C4-2B (cell line): Measurements from ENCODE around the gene EDAR.

Experiments
- H3K27ac ChIP-seq: fragments of 450-650 bp; 2 replicates; pipeline ENCODE4 v1.5.1; 2017
- CTCF ChIP-seq: fragments of 450-650 bp; conservative IDR thresholded peaks from 2 replicates; pipeline ENCODE4 v1.5.1; 2017; ENCODE audit warnings: mild to moderate bottlenecking
- ZFX ChIP-seq: fragments of 450-650 bp; IDR thresholded peaks from 2 replicates; pipeline ENCODE4 v1.6.1; 2017

The EDAR gene

GRCh38 chr2:108983061-108983460 lies 6.0 kb downstream of the EDAR start:
- TF ChIP-seq CTCF: no peak
- no peak for TF ChIP-seq ZFX
- H3K27ac ChIP-seq: peak overlapping the region; percentile 95

GRCh38 chr2:108982259-108982679 lies 6.8 kb downstream of the EDAR start:
- no peak for TF ChIP-seq ZFX
- no peak for TF ChIP-seq CTCF
- peak overlapping the region; percentile 95 for H3K27ac ChIP-seq

DNA sequence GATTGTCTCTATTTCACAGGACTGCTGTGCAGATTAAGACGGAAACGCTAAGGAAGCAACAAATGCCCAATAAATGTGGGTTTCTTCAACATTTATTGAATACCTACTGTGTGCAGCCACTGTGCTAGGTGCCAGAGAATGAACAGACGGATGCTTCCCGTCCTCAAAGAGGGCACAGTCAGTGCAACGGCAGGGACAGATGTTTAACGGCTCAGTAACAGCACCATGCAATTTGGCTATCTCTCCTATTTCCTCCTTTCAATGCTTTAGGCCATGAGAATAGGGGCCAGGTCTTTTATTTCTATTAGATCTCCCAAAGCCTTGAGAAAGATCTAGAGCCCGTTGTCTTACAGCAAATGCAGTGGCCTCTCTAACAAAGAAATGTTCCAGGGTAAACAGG lies 7.2 kb downstream of the EDAR start:
- H3K27ac ChIP-seq: peak overlapping the region; percentile 95
- TF ChIP-seq ZFX (no peak), CTCF (no peak)

GRCh38 chr2:108980076-108980475 lies 8.9 kb downstream of the EDAR start:
- TF ChIP-seq ZFX (no peak), CTCF (no peak)
- no peak overlapping the region for H3K27ac ChIP-seq

- peak overlapping the region; percentile 49 for H3K27ac ChIP-seq
These were observed 9.6 kb downstream of the EDAR start for GRCh38 chr2:108979461-108979860.

DNA sequence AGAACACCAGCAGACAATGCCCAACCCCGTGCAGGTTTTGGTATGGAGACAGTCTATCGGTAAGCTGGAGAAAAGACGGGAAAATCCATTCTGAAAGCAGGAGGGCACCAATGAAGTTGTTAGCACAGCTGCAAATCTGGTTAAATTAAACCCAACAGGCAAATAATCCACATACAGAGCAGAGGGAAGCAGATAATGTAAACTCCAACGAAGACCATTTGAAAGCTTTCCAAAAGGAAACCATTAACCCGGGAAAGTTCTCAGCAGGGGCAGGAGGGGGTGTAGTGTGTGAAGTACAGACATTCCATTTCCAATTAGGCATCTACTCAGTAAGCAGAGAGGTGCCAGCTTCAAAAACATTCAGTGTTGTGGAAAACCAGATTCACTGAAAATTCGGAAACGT lies 10.3 kb downstream of the EDAR start:
- peak overlapping the region; percentile 49 for H3K27ac ChIP-seq
- TF ChIP-seq CTCF (no peak), ZFX (no peak)

More at GRCh38 chr2:108979461-108979860, 9.6 kb downstream of the EDAR start:
- TF ChIP-seq CTCF (no peak), ZFX (no peak)

DNA sequence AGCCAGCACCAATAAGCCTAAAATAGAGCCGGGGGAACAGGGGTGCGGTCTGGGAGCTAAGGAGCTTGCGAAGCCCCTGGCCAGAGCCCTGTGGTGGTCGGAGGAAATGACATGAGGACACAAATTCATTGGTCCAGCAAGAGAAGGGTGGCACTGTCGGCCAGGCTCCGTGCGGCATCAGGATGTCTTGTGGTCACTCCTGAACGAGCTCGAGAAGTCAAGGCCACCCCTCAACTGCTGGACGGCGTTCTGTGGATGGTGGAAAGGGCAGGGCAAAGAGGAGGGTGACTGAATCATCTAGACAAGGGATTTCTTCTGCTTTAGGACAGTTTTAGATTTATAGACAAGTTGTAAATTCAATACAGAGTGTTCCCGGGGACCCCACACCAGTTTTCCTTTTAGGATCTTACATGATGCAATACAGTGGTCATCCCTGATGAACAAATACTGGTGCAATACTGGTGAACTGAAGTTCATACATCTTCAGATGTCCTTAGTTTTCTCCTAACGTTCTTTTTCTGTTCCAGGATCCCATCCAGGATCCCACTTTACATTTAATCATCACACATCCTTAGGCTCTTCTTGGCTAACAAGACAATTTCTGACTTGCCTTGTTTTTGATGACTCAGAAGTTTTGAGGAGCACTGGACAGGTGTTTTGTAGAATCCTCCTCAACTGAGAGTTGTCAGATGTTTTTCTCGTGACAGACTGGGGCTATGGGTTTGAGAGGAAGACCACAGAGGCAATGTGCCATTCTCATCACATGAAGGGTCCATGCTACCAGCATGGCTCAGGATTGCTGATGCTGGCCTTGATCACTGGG lies 13.2 kb downstream of the EDAR start:
- no peak for TF ChIP-seq CTCF
- no peak for TF ChIP-seq ZFX
- H3K27ac ChIP-seq: no peak overlapping the region
